Measurements from ENCODE around the gene MAGEB1. TPM values are rescaled to one million over a fixed set of nuclear protein-coding genes. Genes with fewer than 3 reads are reported as not detected.

The MAGEB1 gene
- total and polyA plus RNA-seq, 2 experiments from 2014 or later: 0.15 TPM; not detected in 1

- TF ChIP-seq, protein P1, sequence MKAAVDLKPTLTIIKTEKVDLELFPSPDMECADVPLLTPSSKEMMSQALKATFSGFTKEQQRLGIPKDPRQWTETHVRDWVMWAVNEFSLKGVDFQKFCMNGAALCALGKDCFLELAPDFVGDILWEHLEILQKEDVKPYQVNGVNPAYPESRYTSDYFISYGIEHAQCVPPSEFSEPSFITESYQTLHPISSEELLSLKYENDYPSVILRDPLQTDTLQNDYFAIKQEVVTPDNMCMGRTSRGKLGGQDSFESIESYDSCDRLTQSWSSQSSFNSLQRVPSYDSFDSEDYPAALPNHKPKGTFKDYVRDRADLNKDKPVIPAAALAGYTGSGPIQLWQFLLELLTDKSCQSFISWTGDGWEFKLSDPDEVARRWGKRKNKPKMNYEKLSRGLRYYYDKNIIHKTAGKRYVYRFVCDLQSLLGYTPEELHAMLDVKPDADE (IDR thresholded peaks at IDR 0.05): no peak
- TF ChIP-seq, protein P2, sequence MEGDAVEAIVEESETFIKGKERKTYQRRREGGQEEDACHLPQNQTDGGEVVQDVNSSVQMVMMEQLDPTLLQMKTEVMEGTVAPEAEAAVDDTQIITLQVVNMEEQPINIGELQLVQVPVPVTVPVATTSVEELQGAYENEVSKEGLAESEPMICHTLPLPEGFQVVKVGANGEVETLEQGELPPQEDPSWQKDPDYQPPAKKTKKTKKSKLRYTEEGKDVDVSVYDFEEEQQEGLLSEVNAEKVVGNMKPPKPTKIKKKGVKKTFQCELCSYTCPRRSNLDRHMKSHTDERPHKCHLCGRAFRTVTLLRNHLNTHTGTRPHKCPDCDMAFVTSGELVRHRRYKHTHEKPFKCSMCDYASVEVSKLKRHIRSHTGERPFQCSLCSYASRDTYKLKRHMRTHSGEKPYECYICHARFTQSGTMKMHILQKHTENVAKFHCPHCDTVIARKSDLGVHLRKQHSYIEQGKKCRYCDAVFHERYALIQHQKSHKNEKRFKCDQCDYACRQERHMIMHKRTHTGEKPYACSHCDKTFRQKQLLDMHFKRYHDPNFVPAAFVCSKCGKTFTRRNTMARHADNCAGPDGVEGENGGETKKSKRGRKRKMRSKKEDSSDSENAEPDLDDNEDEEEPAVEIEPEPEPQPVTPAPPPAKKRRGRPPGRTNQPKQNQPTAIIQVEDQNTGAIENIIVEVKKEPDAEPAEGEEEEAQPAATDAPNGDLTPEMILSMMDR (conservative IDR thresholded peaks at IDR 0.05; ENCODE audit: low read depth in 2 of 2): no peak
- TF ChIP-seq EZH2phosphoT487 (IDR thresholded peaks at IDR 0.05; ENCODE audit: unreplicated experiment): no peak
- TF ChIP-seq CREB1 (CRISPR knock-in tag; IDR thresholded peaks at IDR 0.05; ENCODE audit: low read depth): no peak
- TF ChIP-seq, protein P3, sequence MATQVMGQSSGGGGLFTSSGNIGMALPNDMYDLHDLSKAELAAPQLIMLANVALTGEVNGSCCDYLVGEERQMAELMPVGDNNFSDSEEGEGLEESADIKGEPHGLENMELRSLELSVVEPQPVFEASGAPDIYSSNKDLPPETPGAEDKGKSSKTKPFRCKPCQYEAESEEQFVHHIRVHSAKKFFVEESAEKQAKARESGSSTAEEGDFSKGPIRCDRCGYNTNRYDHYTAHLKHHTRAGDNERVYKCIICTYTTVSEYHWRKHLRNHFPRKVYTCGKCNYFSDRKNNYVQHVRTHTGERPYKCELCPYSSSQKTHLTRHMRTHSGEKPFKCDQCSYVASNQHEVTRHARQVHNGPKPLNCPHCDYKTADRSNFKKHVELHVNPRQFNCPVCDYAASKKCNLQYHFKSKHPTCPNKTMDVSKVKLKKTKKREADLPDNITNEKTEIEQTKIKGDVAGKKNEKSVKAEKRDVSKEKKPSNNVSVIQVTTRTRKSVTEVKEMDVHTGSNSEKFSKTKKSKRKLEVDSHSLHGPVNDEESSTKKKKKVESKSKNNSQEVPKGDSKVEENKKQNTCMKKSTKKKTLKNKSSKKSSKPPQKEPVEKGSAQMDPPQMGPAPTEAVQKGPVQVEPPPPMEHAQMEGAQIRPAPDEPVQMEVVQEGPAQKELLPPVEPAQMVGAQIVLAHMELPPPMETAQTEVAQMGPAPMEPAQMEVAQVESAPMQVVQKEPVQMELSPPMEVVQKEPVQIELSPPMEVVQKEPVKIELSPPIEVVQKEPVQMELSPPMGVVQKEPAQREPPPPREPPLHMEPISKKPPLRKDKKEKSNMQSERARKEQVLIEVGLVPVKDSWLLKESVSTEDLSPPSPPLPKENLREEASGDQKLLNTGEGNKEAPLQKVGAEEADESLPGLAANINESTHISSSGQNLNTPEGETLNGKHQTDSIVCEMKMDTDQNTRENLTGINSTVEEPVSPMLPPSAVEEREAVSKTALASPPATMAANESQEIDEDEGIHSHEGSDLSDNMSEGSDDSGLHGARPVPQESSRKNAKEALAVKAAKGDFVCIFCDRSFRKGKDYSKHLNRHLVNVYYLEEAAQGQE (IDR thresholded peaks at IDR 0.05; ENCODE audit: unreplicated experiment): no peak
- no peak for TF ChIP-seq NANOG (IDR thresholded peaks at IDR 0.05; ENCODE audit: borderline replicate concordance)
- TF ChIP-seq ZNF114 (CRISPR knock-in tag; IDR thresholded peaks at IDR 0.05): no peak
- no peak for TF ChIP-seq JUNB (IDR thresholded peaks at IDR 0.05; ENCODE audit: unreplicated experiment)
Observed at GRCh38 chrX:30220661-30221060, 26.3 kb upstream of the MAGEB1 start (continued).

GRCh38 chrX:30224536-30224935 lies 22.4 kb upstream of the MAGEB1 start:
- H3F3A ChIP-seq (replicated peaks; ENCODE audit: low read depth): no peaks in the 10 kb centered on the region
- H3K27me3 ChIP-seq (ENCODE audit: insufficient read depth): no peaks in the 10 kb centered on the region
- no peaks in the 10 kb centered on the region for H3K36me3 ChIP-seq (ENCODE audit: insufficient read depth)
- DNase-seq (ENCODE audit: low spot score) (no peak), ATAC-seq (no peak)
- Mint-ChIP-seq H3K27ac (no peak overlapping the region), H3K36me3 (ENCODE audit: low read depth) (no peaks in the 10 kb centered on the region), H3K9me3 (no peaks in the 10 kb centered on the region), H3K4me3 (no peak overlapping the region), H3K27me3 (ENCODE audit: insufficient read depth, low read depth, poor library complexity) (peaks cover 2% of the 10 kb centered on the region), H3K4me1 (peaks cover 14% of the 10 kb centered on the region)
- H3K9me2 ChIP-seq (ENCODE audit: insufficient read depth): no peaks in the 10 kb centered on the region
- H3K4me1 ChIP-seq (ENCODE audit: insufficient read depth): peaks cover 2% of the 10 kb centered on the region; the same call in 1 of the 2 replicates
- H2AFZ ChIP-seq: no peak overlapping the region
- H3K27ac ChIP-seq (ENCODE audit: low read depth): no peak overlapping the region
- H3K79me2 ChIP-seq (replicated peaks; ENCODE audit: insufficient read depth): no peaks in the 10 kb centered on the region
- H3K4me3 ChIP-seq: no peak overlapping the region
- H3K4me2 ChIP-seq: no peak overlapping the region
- no peaks in the 10 kb centered on the region for H4K20me1 ChIP-seq (replicated peaks; ENCODE audit: insufficient read depth)
- TF ChIP-seq ZNF462 (CRISPR knock-in tag; IDR thresholded peaks at IDR 0.05): no peak
- no peak for TF ChIP-seq EZH2 (IDR thresholded peaks at IDR 0.05; ENCODE audit: low read depth, unreplicated experiment)
- TF ChIP-seq ZNF331 (CRISPR knock-in tag; IDR thresholded peaks at IDR 0.05; ENCODE audit: low read depth): no peak

Measured in GM23338 (cell line).